Measurements from ENCODE around the gene UBE3B. TPM values are rescaled to one million over a fixed set of nuclear protein-coding genes. Genes with fewer than 3 reads are reported as not detected.

The UBE3B gene
- total and polyA plus RNA-seq, 2 experiments from 2014 or later, result 20.1 to 35.5 TPM

DNA sequence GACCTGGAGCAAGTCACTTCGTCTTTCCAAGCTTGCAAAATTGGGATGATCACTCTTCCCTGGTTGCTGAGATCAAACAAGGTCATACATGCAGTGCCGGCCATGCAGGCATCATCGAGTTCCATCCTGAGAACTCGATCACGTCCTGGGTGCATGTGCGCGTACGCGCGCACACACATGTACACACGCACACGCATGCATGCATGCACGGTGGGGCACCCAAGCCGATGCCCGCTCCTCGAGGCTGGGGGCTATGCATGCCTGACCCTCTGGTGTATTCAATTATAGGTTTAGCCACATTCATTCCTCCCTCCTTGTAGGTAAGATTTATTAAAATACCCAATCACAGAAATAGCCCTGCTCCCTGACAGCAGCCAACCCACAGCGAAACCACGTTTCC, 69.9 kb downstream of the UBE3B start:
- no peak overlapping the region for H3K4me3 ChIP-seq
- H3K9me3 ChIP-seq (ENCODE audit: low read depth), result no peaks in the 10 kb centered on the region
- H3K4me1 ChIP-seq (ENCODE audit: insufficient read depth), result no peaks in the 10 kb centered on the region
- H3K27me3 ChIP-seq, result peaks cover 2% of the 10 kb centered on the region
- H4K20me1 ChIP-seq (ENCODE audit: insufficient read depth, poor library complexity, severe bottlenecking), result no peaks in the 10 kb centered on the region
- no peak overlapping the region for H2AFZ ChIP-seq
- no peaks in the 10 kb centered on the region for H3K9me2 ChIP-seq (replicated peaks; ENCODE audit: insufficient read depth)
- no peak overlapping the region for H3K4me2 ChIP-seq
- no peaks in the 10 kb centered on the region for H3K79me2 ChIP-seq
- DNase-seq (ENCODE audit: low spot score), result no peak
- WGBS (ENCODE audit: low lambda C conversion rate, missing lambda C conversion rate), result 96% methylated on average over 18 of the region's 18 CpGs
- no peak for TF ChIP-seq EZH2 (IDR thresholded peaks at IDR 0.05; ENCODE audit: borderline replicate concordance)
- no peak for TF ChIP-seq CTCF (IDR thresholded peaks at IDR 0.05; ENCODE audit: poor library complexity)
- no peak for TF ChIP-seq EZH2phosphoT487 (IDR thresholded peaks at IDR 0.05; ENCODE audit: low read depth, severe bottlenecking, unreplicated experiment)
- H3K27ac ChIP-seq, result no peak overlapping the region
- H3K36me3 ChIP-seq (replicated peaks; ENCODE audit: insufficient read depth, low read depth), result no peaks in the 10 kb centered on the region

DNA sequence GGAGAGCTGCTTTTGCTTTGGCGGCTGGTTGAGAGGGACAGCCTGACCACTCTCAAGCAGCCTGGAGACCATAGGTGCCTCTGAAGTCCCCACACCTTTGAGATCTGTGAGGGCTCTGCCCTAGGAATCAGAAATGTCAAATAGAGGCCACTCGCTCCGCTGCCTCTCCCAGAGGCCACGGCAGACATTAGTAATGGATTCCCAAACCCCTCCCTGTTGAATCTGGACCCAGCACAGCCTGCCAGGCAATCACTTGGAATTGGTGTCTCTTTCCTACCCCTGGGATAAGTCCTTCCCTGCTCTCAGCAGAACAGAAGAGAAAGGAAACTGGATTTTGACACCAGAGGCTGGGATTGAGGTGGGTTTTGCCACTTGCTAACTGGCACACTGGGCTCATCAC, 70.8 kb downstream of the UBE3B start:
- Histone ChIP-seq H3K79me2 (no peaks in the 10 kb centered on the region), H3K4me1 (ENCODE audit: insufficient read depth) (no peaks in the 10 kb centered on the region), H2AFZ (no peak overlapping the region), H3K36me3 (replicated peaks; ENCODE audit: insufficient read depth, low read depth) (no peaks in the 10 kb centered on the region), H3K27me3 (peaks cover 2% of the 10 kb centered on the region), H3K27ac (no peak overlapping the region), H3K9me2 (replicated peaks; ENCODE audit: insufficient read depth) (no peaks in the 10 kb centered on the region), H3K4me3 (no peak overlapping the region), H3K4me2 (no peak overlapping the region), H4K20me1 (ENCODE audit: insufficient read depth, poor library complexity, severe bottlenecking) (no peaks in the 10 kb centered on the region), H3K9me3 (ENCODE audit: low read depth) (no peaks in the 10 kb centered on the region)
- TF ChIP-seq EZH2 (IDR thresholded peaks at IDR 0.05; ENCODE audit: borderline replicate concordance), result no peak
- TF ChIP-seq CTCF (IDR thresholded peaks at IDR 0.05; ENCODE audit: poor library complexity), result no peak
- no peak for TF ChIP-seq EZH2phosphoT487 (IDR thresholded peaks at IDR 0.05; ENCODE audit: low read depth, severe bottlenecking, unreplicated experiment)
- no peak for DNase-seq (ENCODE audit: low spot score)
- WGBS (ENCODE audit: low lambda C conversion rate, missing lambda C conversion rate), result 80% methylated on average over 4 of the region's 4 CpGs

- no peak overlapping the region for H2AFZ ChIP-seq
- WGBS (ENCODE audit: low lambda C conversion rate, missing lambda C conversion rate), result 71% methylated on average over 15 of the region's 15 CpGs
- no peaks in the 10 kb centered on the region for H3K36me3 ChIP-seq (replicated peaks; ENCODE audit: insufficient read depth, low read depth)
- H3K4me1 ChIP-seq (ENCODE audit: insufficient read depth), result no peaks in the 10 kb centered on the region
- no peak overlapping the region for H3K4me2 ChIP-seq
- TF ChIP-seq CTCF (IDR thresholded peaks at IDR 0.05; ENCODE audit: poor library complexity) (no peak), EZH2phosphoT487 (IDR thresholded peaks at IDR 0.05; ENCODE audit: low read depth, severe bottlenecking, unreplicated experiment) (no peak), EZH2 (IDR thresholded peaks at IDR 0.05; ENCODE audit: borderline replicate concordance) (no peak)
- no peak overlapping the region for H3K4me3 ChIP-seq
- H4K20me1 ChIP-seq (ENCODE audit: insufficient read depth, poor library complexity, severe bottlenecking), result no peaks in the 10 kb centered on the region
- H3K79me2 ChIP-seq, result no peaks in the 10 kb centered on the region
- no peak overlapping the region for H3K27ac ChIP-seq
- DNase-seq (ENCODE audit: low spot score), result no peak
- peaks cover 2% of the 10 kb centered on the region for H3K27me3 ChIP-seq
- no peaks in the 10 kb centered on the region for H3K9me3 ChIP-seq (ENCODE audit: low read depth)
- H3K9me2 ChIP-seq (replicated peaks; ENCODE audit: insufficient read depth), result no peaks in the 10 kb centered on the region
These were observed 72.3 kb downstream of the UBE3B start for GRCh38 chr12:109549613-109550270.

Data from hepatocyte (in vitro differentiated cells).